ENCODE measurements around the gene TTC39A.

The TTC39A gene

GRCh38 chr1:51359879-51360278, 29.5 kb upstream of the TTC39A start:
- DNase-seq (ENCODE audit: extremely low spot score), result no peak
- POLR2A ChIA-PET, result no interaction called here
- TF ChIP-seq, protein P1, sequence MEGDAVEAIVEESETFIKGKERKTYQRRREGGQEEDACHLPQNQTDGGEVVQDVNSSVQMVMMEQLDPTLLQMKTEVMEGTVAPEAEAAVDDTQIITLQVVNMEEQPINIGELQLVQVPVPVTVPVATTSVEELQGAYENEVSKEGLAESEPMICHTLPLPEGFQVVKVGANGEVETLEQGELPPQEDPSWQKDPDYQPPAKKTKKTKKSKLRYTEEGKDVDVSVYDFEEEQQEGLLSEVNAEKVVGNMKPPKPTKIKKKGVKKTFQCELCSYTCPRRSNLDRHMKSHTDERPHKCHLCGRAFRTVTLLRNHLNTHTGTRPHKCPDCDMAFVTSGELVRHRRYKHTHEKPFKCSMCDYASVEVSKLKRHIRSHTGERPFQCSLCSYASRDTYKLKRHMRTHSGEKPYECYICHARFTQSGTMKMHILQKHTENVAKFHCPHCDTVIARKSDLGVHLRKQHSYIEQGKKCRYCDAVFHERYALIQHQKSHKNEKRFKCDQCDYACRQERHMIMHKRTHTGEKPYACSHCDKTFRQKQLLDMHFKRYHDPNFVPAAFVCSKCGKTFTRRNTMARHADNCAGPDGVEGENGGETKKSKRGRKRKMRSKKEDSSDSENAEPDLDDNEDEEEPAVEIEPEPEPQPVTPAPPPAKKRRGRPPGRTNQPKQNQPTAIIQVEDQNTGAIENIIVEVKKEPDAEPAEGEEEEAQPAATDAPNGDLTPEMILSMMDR (IDR thresholded peaks at IDR 0.05; ENCODE audit: control extremely low read depth, extremely low read depth, low read depth, missing control alignments), result no peak
- CTCF ChIA-PET, result interaction anchor here (0.7 to 1.6 kb wide), 2 partner anchors 13 to 65 kb away, joined by 3 to 4 read pairs; no protein-coding TSS in a partner anchor

- CTCF ChIA-PET, result no interaction called here
- no peak for DNase-seq (ENCODE audit: extremely low spot score)
- POLR2A ChIA-PET, result no interaction called here
- TF ChIP-seq, protein P1 (IDR thresholded peaks at IDR 0.05; ENCODE audit: control extremely low read depth, extremely low read depth, low read depth, missing control alignments), result no peak
Measured at GRCh38 chr1:51355382-51355781, 25.0 kb upstream of the TTC39A start.

DNA sequence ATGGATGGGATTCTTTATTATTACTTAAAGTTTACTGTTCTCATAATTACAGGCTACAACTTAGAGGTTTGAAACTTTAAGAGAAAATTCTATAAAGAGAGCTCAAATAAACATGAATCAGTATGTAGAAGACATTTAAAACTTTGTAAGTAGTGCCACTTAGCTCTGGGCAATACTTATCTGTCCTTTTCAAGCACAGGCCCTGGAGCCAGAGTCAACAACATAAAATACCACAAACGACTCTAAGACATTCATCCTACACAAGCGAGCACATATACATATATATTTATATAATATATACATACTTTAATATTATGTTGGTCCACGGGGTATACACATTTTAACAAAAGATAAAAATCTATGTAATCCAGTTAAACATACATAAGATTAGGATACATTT, 24.1 kb upstream of the TTC39A start:
- TF ChIP-seq, protein P1 (IDR thresholded peaks at IDR 0.05; ENCODE audit: control extremely low read depth, extremely low read depth, low read depth, missing control alignments), result no peak
- POLR2A ChIA-PET, result no interaction called here
- CTCF ChIA-PET, result interaction anchor here (1.4 kb wide), 1 partner anchor 14 kb away, joined by 3 read pairs; no protein-coding TSS in a partner anchor
- DNase-seq (ENCODE audit: extremely low spot score), result no peak

DNA sequence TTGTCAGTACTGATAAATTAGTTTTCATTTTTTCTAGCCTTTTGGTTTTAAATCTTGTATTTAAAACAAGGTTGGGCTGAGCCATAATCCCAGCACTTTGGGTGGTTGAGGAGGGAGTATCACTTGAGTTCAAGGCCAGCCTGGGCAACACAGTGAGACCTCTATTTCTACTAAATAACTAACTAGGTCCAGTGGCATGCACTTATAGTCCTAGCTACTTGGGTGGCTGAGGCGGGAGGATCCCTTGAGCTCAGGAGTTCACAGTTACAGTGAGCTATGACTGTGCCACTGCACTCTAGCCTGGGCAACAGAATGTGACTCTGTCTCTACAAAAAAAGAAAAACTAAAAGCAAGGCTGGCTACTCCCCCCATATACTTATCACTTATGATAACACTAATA, 21.5 kb upstream of the TTC39A start:
- TF ChIP-seq, protein P1 (IDR thresholded peaks at IDR 0.05; ENCODE audit: control extremely low read depth, extremely low read depth, low read depth, missing control alignments), result no peak
- no peak for DNase-seq (ENCODE audit: extremely low spot score)
- CTCF ChIA-PET, result interaction anchor here (1.3 to 1.4 kb wide), 2 partner anchors 11 to 12 kb away, joined by 3 to 4 read pairs; no protein-coding TSS in a partner anchor
- POLR2A ChIA-PET, result no interaction called here

GRCh38 chr1:51349862-51350261, 19.5 kb upstream of the TTC39A start:
- ChIA-PET POLR2A (no interaction called here), CTCF (no interaction called here)
- no peak for DNase-seq (ENCODE audit: extremely low spot score)
- TF ChIP-seq, protein P1 (IDR thresholded peaks at IDR 0.05; ENCODE audit: control extremely low read depth, extremely low read depth, low read depth, missing control alignments), result no peak

GRCh38 chr1:51348147-51348527, 17.8 kb upstream of the TTC39A start:
- TF ChIP-seq, protein P1 (IDR thresholded peaks at IDR 0.05; ENCODE audit: control extremely low read depth, extremely low read depth, low read depth, missing control alignments), result no peak
- DNase-seq (ENCODE audit: extremely low spot score), result no peak
- ChIA-PET POLR2A (no interaction called here), CTCF (interaction anchor here (1.4 to 2.1 kb wide), 2 partner anchors 9 to 25 kb away, joined by 3 to 4 read pairs; no protein-coding TSS in a partner anchor)

All from GM10248 (cell line).